Measurements from ENCODE around the gene LCE1B.

The LCE1B gene

DNA sequence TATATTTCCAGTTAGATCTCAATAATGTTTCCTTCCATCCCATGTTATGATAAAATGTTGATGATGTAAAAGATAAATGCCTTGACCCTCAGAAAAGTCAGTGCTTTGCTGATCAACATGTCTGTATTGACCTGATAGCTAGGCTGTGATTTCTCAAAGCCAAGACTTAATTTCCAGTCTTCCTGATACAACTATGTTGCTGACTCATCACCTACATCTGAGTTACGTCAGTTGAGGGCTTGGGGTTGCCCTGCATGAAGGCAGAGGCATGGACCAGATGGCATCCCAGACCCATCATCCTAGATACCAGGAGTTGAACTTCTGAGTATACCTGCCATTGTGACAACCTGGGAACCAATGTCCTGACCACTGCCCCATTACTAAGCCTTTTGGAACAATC, 10.4 kb upstream of the LCE1B start:
- Histone ChIP-seq H3K27me3 (ENCODE audit: insufficient read depth, low read length, poor library complexity) (peaks cover 10% of the 10 kb centered on the region), H2AFZ (ENCODE audit: low read depth, low read length) (no peak overlapping the region), H3K27ac (ENCODE audit: low read length) (no peak overlapping the region), H3K9ac (ENCODE audit: low read depth, low read length) (no peak overlapping the region), H4K20me1 (ENCODE audit: insufficient read depth, low read length) (0 out of 2 replicates have a peak, but pooled peaks cover under 1% of the 10 kb centered on the region), H3K4me2 (ENCODE audit: insufficient read depth, low read length) (no peak overlapping the region), H3K4me3 (ENCODE audit: low read depth in 1 of 2, low read length in 2 of 2) (no peak overlapping the region), H3K9me3 (ENCODE audit: insufficient read depth, low read length, severe bottlenecking) (no peaks in the 10 kb centered on the region), H3K36me3 (ENCODE audit: insufficient read depth, low read length) (no peaks in the 10 kb centered on the region), H3K79me2 (ENCODE audit: insufficient read depth, low read length) (no peaks in the 10 kb centered on the region), H3K4me1 (ENCODE audit: insufficient read depth, low read length) (no peaks in the 10 kb centered on the region)
- TF ChIP-seq, protein P1, sequence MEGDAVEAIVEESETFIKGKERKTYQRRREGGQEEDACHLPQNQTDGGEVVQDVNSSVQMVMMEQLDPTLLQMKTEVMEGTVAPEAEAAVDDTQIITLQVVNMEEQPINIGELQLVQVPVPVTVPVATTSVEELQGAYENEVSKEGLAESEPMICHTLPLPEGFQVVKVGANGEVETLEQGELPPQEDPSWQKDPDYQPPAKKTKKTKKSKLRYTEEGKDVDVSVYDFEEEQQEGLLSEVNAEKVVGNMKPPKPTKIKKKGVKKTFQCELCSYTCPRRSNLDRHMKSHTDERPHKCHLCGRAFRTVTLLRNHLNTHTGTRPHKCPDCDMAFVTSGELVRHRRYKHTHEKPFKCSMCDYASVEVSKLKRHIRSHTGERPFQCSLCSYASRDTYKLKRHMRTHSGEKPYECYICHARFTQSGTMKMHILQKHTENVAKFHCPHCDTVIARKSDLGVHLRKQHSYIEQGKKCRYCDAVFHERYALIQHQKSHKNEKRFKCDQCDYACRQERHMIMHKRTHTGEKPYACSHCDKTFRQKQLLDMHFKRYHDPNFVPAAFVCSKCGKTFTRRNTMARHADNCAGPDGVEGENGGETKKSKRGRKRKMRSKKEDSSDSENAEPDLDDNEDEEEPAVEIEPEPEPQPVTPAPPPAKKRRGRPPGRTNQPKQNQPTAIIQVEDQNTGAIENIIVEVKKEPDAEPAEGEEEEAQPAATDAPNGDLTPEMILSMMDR (IDR thresholded peaks at IDR 0.05; ENCODE audit: borderline replicate concordance, extremely low read depth, low read length, poor library complexity, severe bottlenecking): no peak
- no peak for TF ChIP-seq EZH2 (IDR thresholded peaks at IDR 0.05; ENCODE audit: borderline replicate concordance, low read depth, low read length, severe bottlenecking)
- DNase-seq: no peak
- no peak for ATAC-seq (ENCODE audit: insufficient read depth, low read depth)

DNA sequence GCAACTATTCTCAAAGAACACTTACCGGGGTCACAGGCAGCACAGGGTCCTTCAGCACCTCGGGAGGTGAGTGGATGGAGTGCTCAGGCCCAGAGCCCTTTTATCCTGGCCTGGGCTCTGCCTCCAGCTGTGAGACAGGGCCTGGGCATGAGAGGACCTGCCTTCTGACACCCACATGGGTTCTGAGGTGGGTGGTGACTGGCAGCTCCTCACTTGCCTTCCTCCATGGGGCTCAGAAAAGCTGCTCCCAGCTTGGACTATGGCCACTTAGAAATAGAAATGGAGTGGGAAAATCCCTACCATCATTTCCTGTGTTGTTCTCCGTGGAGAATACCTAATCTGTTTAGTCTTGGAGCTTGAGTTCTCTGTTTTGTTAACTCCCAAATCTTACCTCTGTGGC, 5.2 kb upstream of the LCE1B start, which contains the start of gene LCE1C:
TSS of gene LCE1C (minus strand) at position 76 of the 400 bp plus-strand sequence. CDS start 1,173 bp downstream, outside the sequence.
- TF ChIP-seq, protein P1 (IDR thresholded peaks at IDR 0.05; ENCODE audit: borderline replicate concordance, extremely low read depth, low read length, poor library complexity, severe bottlenecking): no peak
- TF ChIP-seq EZH2 (IDR thresholded peaks at IDR 0.05; ENCODE audit: borderline replicate concordance, low read depth, low read length, severe bottlenecking): no peak
- H3K9ac ChIP-seq (ENCODE audit: low read depth, low read length): no peak within 1 kb of the TSS
- H4K20me1 ChIP-seq (ENCODE audit: insufficient read depth, low read length): peaks cover 3% of the 10 kb centered on the region; the same call in 1 of the 2 replicates
- H3K27ac ChIP-seq (ENCODE audit: low read length): no peak within 1 kb of the TSS
- no peak within 1 kb of the TSS for H2AFZ ChIP-seq (ENCODE audit: low read depth, low read length)
- H3K36me3 ChIP-seq (ENCODE audit: insufficient read depth, low read length): no peaks in the 10 kb centered on the region
- H3K27me3 ChIP-seq (ENCODE audit: insufficient read depth, low read length, poor library complexity): peaks cover 6% of the 10 kb centered on the region
- H3K4me1 ChIP-seq (ENCODE audit: insufficient read depth, low read length): no peaks in the 10 kb centered on the region
- no peaks in the 10 kb centered on the region for H3K9me3 ChIP-seq (ENCODE audit: insufficient read depth, low read length, severe bottlenecking)
- ATAC-seq (ENCODE audit: insufficient read depth, low read depth): no peak
- no peaks in the 10 kb centered on the region for H3K79me2 ChIP-seq (ENCODE audit: insufficient read depth, low read length)
- no peak within 1 kb of the TSS for H3K4me3 ChIP-seq (ENCODE audit: low read depth in 1 of 2, low read length in 2 of 2)
- DNase-seq: no peak
- H3K4me2 ChIP-seq (ENCODE audit: insufficient read depth, low read length): no peak within 1 kb of the TSS

DNA sequence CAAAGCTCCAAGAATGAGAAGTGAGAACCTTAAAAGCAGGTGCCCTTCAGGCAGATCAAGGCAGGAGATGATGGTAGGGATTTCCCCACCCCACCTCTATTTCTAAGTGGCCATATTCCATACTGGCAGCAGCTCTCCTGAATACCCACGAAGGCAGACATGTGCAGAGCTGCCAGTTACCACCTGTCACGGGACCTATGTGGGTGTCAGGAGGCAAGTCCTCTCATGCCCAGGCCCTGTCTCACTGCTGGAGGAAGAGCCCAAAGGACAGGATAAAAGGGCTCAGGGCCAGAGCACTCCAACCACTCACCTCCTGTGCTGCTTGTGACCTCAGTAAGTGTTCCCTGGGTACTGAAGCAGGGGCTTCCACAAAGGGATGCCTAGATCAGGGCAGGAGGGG, 721 bp upstream of the LCE1B start:
- Histone ChIP-seq H3K36me3 (ENCODE audit: insufficient read depth, low read length) (no peaks in the 10 kb centered on the region), H3K27ac (ENCODE audit: low read length) (no peak overlapping the region), H3K9ac (ENCODE audit: low read depth, low read length) (no peak overlapping the region), H3K4me3 (ENCODE audit: low read depth in 1 of 2, low read length in 2 of 2) (no peak overlapping the region), H3K9me3 (ENCODE audit: insufficient read depth, low read length, severe bottlenecking) (no peaks in the 10 kb centered on the region), H2AFZ (ENCODE audit: low read depth, low read length) (no peak overlapping the region), H3K79me2 (ENCODE audit: insufficient read depth, low read length) (no peaks in the 10 kb centered on the region), H3K4me1 (ENCODE audit: insufficient read depth, low read length) (no peaks in the 10 kb centered on the region), H3K27me3 (ENCODE audit: insufficient read depth, low read length, poor library complexity) (no peaks in the 10 kb centered on the region), H4K20me1 (ENCODE audit: insufficient read depth, low read length) (peaks cover 3% of the 10 kb centered on the region; the same call in 1 of the 2 replicates), H3K4me2 (ENCODE audit: insufficient read depth, low read length) (no peak overlapping the region)
- ATAC-seq (ENCODE audit: insufficient read depth, low read depth): no peak
- no peak for TF ChIP-seq EZH2 (IDR thresholded peaks at IDR 0.05; ENCODE audit: borderline replicate concordance, low read depth, low read length, severe bottlenecking)
- TF ChIP-seq, protein P1 (IDR thresholded peaks at IDR 0.05; ENCODE audit: borderline replicate concordance, extremely low read depth, low read length, poor library complexity, severe bottlenecking): no peak
- no peak for DNase-seq

DNA sequence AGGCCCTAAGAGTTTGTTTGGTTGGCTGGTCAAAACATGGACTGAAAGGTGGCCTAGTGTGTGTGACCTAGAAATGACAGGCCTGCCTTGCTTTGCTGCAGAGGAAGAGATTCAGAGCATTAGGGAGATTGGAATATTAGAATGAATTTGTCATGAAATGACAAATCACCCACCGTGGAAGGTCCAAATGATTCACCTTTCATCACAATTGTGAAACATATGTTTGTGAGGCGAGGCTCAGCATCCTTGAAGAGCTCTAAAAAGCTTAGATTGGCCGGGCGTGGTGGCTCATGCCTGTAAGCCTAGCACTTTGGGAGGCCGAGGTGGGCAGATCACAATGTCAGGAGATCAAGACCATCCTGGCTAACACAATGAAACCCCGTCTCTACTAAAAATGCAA, 5.5 kb downstream of the LCE1B start:
- Histone ChIP-seq H3K4me3 (ENCODE audit: low read depth in 1 of 2, low read length in 2 of 2) (no peak overlapping the region), H3K27ac (ENCODE audit: low read length) (no peak overlapping the region), H3K4me2 (ENCODE audit: insufficient read depth, low read length) (no peak overlapping the region), H3K79me2 (ENCODE audit: insufficient read depth, low read length) (no peaks in the 10 kb centered on the region), H3K36me3 (ENCODE audit: insufficient read depth, low read length) (no peaks in the 10 kb centered on the region), H3K27me3 (ENCODE audit: insufficient read depth, low read length, poor library complexity) (no peaks in the 10 kb centered on the region), H4K20me1 (ENCODE audit: insufficient read depth, low read length) (no peaks in the 10 kb centered on the region), H3K9ac (ENCODE audit: low read depth, low read length) (no peak overlapping the region), H3K4me1 (ENCODE audit: insufficient read depth, low read length) (no peaks in the 10 kb centered on the region), H3K9me3 (ENCODE audit: insufficient read depth, low read length, severe bottlenecking) (no peaks in the 10 kb centered on the region), H2AFZ (ENCODE audit: low read depth, low read length) (no peak overlapping the region)
- DNase-seq: no peak
- TF ChIP-seq, protein P1 (IDR thresholded peaks at IDR 0.05; ENCODE audit: borderline replicate concordance, extremely low read depth, low read length, poor library complexity, severe bottlenecking): no peak
- TF ChIP-seq EZH2 (IDR thresholded peaks at IDR 0.05; ENCODE audit: borderline replicate concordance, low read depth, low read length, severe bottlenecking): no peak
- no peak for ATAC-seq (ENCODE audit: insufficient read depth, low read depth)
